Neuronal stem cell (in vitro differentiated cells): ENCODE results near the gene HOXB3.
A peak's percentile ranks its signal among the peaks of the same experiment; 100 is the strongest.

Experiments used
- DNase-seq: peaks from one replicate; pipeline ENCODE4 v3.0.0-alpha.2; 2013; ENCODE audit warnings: low spot score
- H2AFZ ChIP-seq: one replicate; pipeline ENCODE4 v1.6.1; 2013; ENCODE audit warnings: mild to moderate bottlenecking, low read length, inconsistent platforms
- H2AK5ac ChIP-seq: 2 replicates; pipeline ENCODE4 v1.6.1; 2013; ENCODE audit warnings: low read depth, mild to moderate bottlenecking, inconsistent platforms, low read length, moderate library complexity, mixed read lengths
- H2BK120ac ChIP-seq: 2 replicates; pipeline ENCODE4 v1.6.1; 2013; ENCODE audit warnings: low read depth, mild to moderate bottlenecking, inconsistent platforms, low read length, moderate library complexity, mixed read lengths
- H2BK12ac ChIP-seq: one replicate; pipeline ENCODE4 v1.6.1; 2013; ENCODE audit warnings: low read length, inconsistent platforms
- H2BK15ac ChIP-seq: 2 replicates; pipeline ENCODE4 v1.6.1; 2013; ENCODE audit warnings: mild to moderate bottlenecking, low read length, inconsistent platforms, mixed read lengths
- H2BK5ac ChIP-seq: one replicate; pipeline ENCODE4 v1.6.1; 2013; ENCODE audit warnings: inconsistent platforms, mild to moderate bottlenecking, low read length, moderate library complexity
- H3K14ac ChIP-seq: one replicate; pipeline ENCODE4 v1.6.1; 2013; ENCODE audit warnings: low read length, inconsistent platforms
- H3K18ac ChIP-seq: 2 replicates; pipeline ENCODE4 v1.6.1; 2013; ENCODE audit warnings: low read length, inconsistent platforms
- H3K23ac ChIP-seq: 2 replicates; pipeline ENCODE4 v1.6.1; 2013; ENCODE audit warnings: low read depth, mild to moderate bottlenecking, mixed read lengths, low read length, inconsistent platforms; ENCODE audit not compliant: poor library complexity
- H3K27ac ChIP-seq: replicated peaks from 3 replicates; pipeline ENCODE4 v1.5.1; 2013; ENCODE audit warnings: low read length, inconsistent platforms
- H3K27me3 ChIP-seq, 3 experiments: 2 replicates each; pipeline ENCODE4 v1.6.1; 2013; ENCODE audit warnings: low read length in 3 of 3, mild to moderate bottlenecking in 2 of 3, inconsistent platforms in 1 of 3, low read depth in 1 of 3, mixed read lengths in 1 of 3, moderate library complexity in 1 of 3; ENCODE audit not compliant: control insufficient read depth in 3 of 3, insufficient read depth in 3 of 3
- H3K36me3 ChIP-seq, 2 donors: replicated peaks in 1 of 2; 2 replicates each; pipeline ENCODE4 v1.6.1; 2013; ENCODE audit warnings: low read length in 2 of 2; ENCODE audit not compliant: control insufficient read depth in 2 of 2, insufficient read depth in 2 of 2
- H3K4ac ChIP-seq: 2 replicates; pipeline ENCODE4 v1.6.1; 2013; ENCODE audit warnings: inconsistent platforms, mild to moderate bottlenecking, low read length, moderate library complexity
- H3K4me1 ChIP-seq, 2 donors: 1 replicate in 1 of 2; 2 replicates in 1 of 2; pipeline ENCODE4 v1.6.1; 2013; ENCODE audit warnings: low read length in 2 of 2, low read depth in 1 of 2; ENCODE audit not compliant: control insufficient read depth in 2 of 2, insufficient read depth in 1 of 2
- H3K4me2 ChIP-seq: one replicate; pipeline ENCODE4 v1.6.1; 2013; ENCODE audit warnings: mild to moderate bottlenecking, low read length, inconsistent platforms; ENCODE audit not compliant: insufficient read depth, poor library complexity, severe bottlenecking
- H3K4me3 ChIP-seq, 2 donors: 2 replicates each; pipeline ENCODE4 v1.5.1; 2013; ENCODE audit warnings: low read length in 2 of 2, mild to moderate bottlenecking in 2 of 2, inconsistent platforms in 1 of 2, moderate library complexity in 1 of 2
- H3K79me1 ChIP-seq: one replicate; pipeline ENCODE4 v1.6.1; 2013; ENCODE audit warnings: low read depth, mild to moderate bottlenecking, inconsistent platforms, low read length, moderate library complexity
- H3K9ac ChIP-seq: one replicate; pipeline ENCODE4 v1.6.1; 2013; ENCODE audit warnings: mild to moderate bottlenecking, low read depth, low read length, inconsistent platforms; ENCODE audit not compliant: poor library complexity
- H3K9me3 ChIP-seq, 2 donors: replicated peaks in 1 of 2; 2 replicates each; pipeline versions ENCODE3 to v1.6.1; 2013; ENCODE audit warnings: low read length in 2 of 2, mild to moderate bottlenecking in 2 of 2, inconsistent platforms in 1 of 2, low read depth in 1 of 2, mixed read lengths in 1 of 2, moderate library complexity in 1 of 2; ENCODE audit not compliant: control insufficient read depth in 2 of 2, insufficient read depth in 1 of 2
- H4K8ac ChIP-seq: one replicate; pipeline ENCODE4 v1.6.1; 2013; ENCODE audit warnings: low read depth, mild to moderate bottlenecking, inconsistent platforms, low read length, moderate library complexity
- H4K91ac ChIP-seq: one replicate; pipeline ENCODE4 v1.6.1; 2013; ENCODE audit warnings: low read length, low read depth, mild to moderate bottlenecking, inconsistent platforms; ENCODE audit not compliant: poor library complexity
- WGBS, 2 donors: extraction: QIAGEN DNeasy Blood & Tissue Kit; methylation state at CpG; one replicate each; pipeline ENCODE4 v1.1.7; 2013; ENCODE audit warnings: missing lambda C conversion rate in 2 of 2, mixed read lengths in 1 of 2; ENCODE audit not compliant: insufficient read length in 2 of 2, insufficient replicate concordance in 1 of 2; ENCODE audit errors: extremely low coverage in 2 of 2; 5-methylcytosine and 5-hydroxymethylcytosine counted together

HOXB3 gene

DNA sequence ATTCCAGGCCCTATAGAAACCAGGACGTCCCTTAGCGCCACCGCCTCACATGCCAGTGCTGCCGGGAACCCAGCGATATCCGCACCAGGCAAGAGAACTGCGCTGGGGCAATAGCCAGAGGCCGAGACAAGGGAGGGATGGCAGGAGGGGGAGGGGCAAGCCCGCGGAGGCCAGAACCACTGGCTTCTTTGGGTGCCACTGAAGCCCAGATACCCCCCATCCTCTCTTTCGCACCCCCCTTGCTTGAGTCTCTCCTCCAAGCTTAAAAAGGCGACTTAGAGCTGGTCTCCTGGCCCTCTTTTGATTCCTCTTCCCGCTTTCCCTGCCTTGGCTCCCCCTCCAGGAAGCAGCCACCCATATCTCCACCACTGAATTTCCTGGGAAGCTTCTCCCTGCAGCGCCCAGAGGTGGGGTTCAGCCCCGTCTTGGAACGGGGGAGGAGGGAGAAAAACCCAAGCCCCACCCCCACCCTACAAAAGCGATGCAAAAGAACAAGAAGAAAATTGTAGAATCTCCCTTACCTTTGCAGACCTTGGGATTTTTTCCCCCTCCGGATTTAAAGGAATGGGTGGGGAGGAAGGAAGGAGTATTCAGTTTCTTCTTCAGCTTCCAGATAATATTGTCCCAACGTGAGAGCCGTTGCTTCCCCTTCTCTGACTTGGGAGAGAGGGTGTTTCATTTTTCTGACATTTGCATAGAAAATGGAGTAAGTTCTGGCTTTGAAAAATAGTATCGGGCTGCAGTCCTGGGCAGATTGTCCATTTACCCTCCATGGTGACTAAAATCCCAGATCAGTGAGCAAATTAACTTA, 14.1 kb upstream of the HOXB3 start:
- Histone ChIP-seq H3K27me3 (peaks cover 64 to 99% (median 97%) of the 10 kb centered on the region in 3 experiments), H3K18ac (no peak overlapping the region), H3K9me3 (peaks cover 6 to 8% of the 10 kb centered on the region in 2 donors), H2BK5ac (no peak overlapping the region), H3K4me3 (no peak overlapping the region), H4K91ac (no peak overlapping the region), H3K79me1 (no peaks in the 10 kb centered on the region), H2BK12ac (no peak overlapping the region), H2BK120ac (no peak overlapping the region), H3K4me2 (no peak overlapping the region), H2AK5ac (no peak overlapping the region), H2BK15ac (no peak overlapping the region), H4K8ac (no peak overlapping the region), H2AFZ (no peak overlapping the region), H3K4ac (no peak overlapping the region), H3K9ac (no peak overlapping the region), H3K27ac (no peak overlapping the region), H3K4me1 (no peaks in the 10 kb centered on the region), H3K23ac (no peak overlapping the region), H3K14ac (no peak overlapping the region), H3K36me3 (no peaks in the 10 kb centered on the region)
- WGBS, 2 donors, result no CpG with 5 or more reads among the region's 21 CpGs
- DNase-seq, result no peak

DNA sequence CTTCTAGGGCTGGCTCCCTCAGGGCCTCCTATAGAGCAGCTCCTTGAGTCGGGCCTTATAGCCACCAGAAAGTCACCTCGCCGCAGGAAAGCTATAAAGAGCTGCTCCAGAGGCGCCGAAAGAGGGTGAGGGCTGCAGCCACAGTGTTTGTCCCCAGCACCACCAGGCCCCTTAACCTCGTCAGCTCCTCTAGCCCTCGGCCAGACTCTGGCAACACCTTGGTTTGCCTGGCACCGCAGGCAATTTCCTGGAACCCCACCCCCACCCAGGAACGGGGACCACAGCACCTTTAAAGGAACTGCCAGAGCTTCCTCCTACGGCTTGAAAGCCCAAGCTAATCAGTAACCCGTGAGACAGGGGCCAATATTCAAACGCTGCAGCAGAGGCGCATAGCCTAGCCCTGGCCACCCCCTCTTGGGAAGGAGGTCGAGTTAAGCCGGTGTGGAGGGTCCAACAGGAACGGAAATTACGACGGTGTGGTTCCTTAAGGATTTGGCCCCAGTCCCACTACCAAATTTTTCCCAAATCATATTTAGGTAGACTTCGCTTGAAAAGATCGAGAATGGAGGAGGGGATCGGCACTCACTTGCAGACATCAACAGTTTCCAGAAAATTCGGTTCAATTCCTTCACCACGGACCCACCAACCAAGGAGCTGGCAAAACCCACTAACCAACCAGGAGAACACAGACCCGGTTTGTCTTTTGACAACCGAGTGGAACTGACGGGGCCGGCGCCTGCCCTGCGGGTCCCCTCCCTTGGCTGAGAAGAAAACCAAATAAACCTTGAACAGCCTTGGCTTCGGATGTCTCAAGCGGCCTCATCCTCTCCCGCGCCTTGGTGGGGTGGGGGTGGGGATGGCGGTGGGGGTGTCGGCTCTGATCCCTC, 11.7 kb upstream of the HOXB3 start:
- DNase-seq, result no peak

GRCh38 chr17:48601207-48601538, 11.1 kb upstream of the HOXB3 start:
- H3K4me1 ChIP-seq, result no peaks in the 10 kb centered on the region
- H2BK12ac ChIP-seq, result no peak overlapping the region
- no peak overlapping the region for H3K23ac ChIP-seq
- no peak overlapping the region for H3K4ac ChIP-seq
- WGBS, 2 donors, result no CpG with 5 or more reads among the region's 4 CpGs
- H3K9ac ChIP-seq, result no peak overlapping the region
- no peak overlapping the region for H2BK5ac ChIP-seq
- no peak overlapping the region for H2BK15ac ChIP-seq
- H3K27ac ChIP-seq, result no peak overlapping the region
- H3K9me3 ChIP-seq, result peaks cover 4 to 6% of the 10 kb centered on the region in 2 donors
- H3K4me3 ChIP-seq, result no peak overlapping the region
- no peaks in the 10 kb centered on the region for H3K36me3 ChIP-seq
- H2BK120ac ChIP-seq, result no peak overlapping the region
- H4K91ac ChIP-seq, result no peak overlapping the region
- no peaks in the 10 kb centered on the region for H3K79me1 ChIP-seq
- no peak for DNase-seq
- H3K27me3 ChIP-seq, result peaks cover 74 to 100% (median 100%) of the 10 kb centered on the region in 3 experiments
- no peak overlapping the region for H4K8ac ChIP-seq
- H3K14ac ChIP-seq, result no peak overlapping the region
- no peak overlapping the region for H3K18ac ChIP-seq
- H2AK5ac ChIP-seq, result no peak overlapping the region
- no peak overlapping the region for H3K4me2 ChIP-seq
- no peak overlapping the region for H2AFZ ChIP-seq

More for the DNA sequence above, 11.7 kb upstream of the HOXB3 start:
- H3K36me3 ChIP-seq, result no peaks in the 10 kb centered on the region
- H3K27ac ChIP-seq, result no peak overlapping the region
- H3K23ac ChIP-seq, result peak overlapping the region; percentile 21
- no peak overlapping the region for H3K9ac ChIP-seq
- H3K4me3 ChIP-seq, result no peak overlapping the region
- WGBS, 2 donors, result no CpG with 5 or more reads among the region's 35 CpGs
- no peak overlapping the region for H4K91ac ChIP-seq
- H2BK12ac ChIP-seq, result no peak overlapping the region
- H3K27me3 ChIP-seq, result peaks cover 74 to 100% (median 100%) of the 10 kb centered on the region in 3 experiments
- no peak overlapping the region for H3K4me2 ChIP-seq
- no peak overlapping the region for H4K8ac ChIP-seq
- no peaks in the 10 kb centered on the region for H3K4me1 ChIP-seq
- no peak overlapping the region for H2AFZ ChIP-seq
- H2BK120ac ChIP-seq, result no peak overlapping the region
- no peak overlapping the region for H2BK5ac ChIP-seq
- H2BK15ac ChIP-seq, result no peak overlapping the region
- H2AK5ac ChIP-seq, result no peak overlapping the region
- H3K14ac ChIP-seq, result no peak overlapping the region
- peaks cover 4 to 10% of the 10 kb centered on the region in 2 donors for H3K9me3 ChIP-seq
- H3K18ac ChIP-seq, result no peak overlapping the region
- no peak overlapping the region for H3K4ac ChIP-seq
- no peaks in the 10 kb centered on the region for H3K79me1 ChIP-seq
